ENCODE measurements around the gene MAP7D2.

Gene MAP7D2

GRCh38 chrX:19956923-19957322, 159.8 kb downstream of the MAP7D2 start:
- Histone ChIP-seq H3K36me3 (ENCODE audit: insufficient read depth, low read length) (0 out of 2 replicates have a peak, but pooled peaks cover 6% of the 10 kb centered on the region), H3K4me1 (ENCODE audit: insufficient read depth, low read length) (no peaks in the 10 kb centered on the region), H3K27me3 (ENCODE audit: insufficient read depth, low read length, poor library complexity) (no peaks in the 10 kb centered on the region), H4K20me1 (ENCODE audit: insufficient read depth, low read length) (no peaks in the 10 kb centered on the region), H2AFZ (ENCODE audit: low read depth, low read length) (no peak overlapping the region), H3K4me2 (ENCODE audit: insufficient read depth, low read length) (no peak overlapping the region), H3K9me3 (ENCODE audit: insufficient read depth, low read length, severe bottlenecking) (no peaks in the 10 kb centered on the region), H3K27ac (ENCODE audit: low read length) (no peak overlapping the region), H3K79me2 (ENCODE audit: insufficient read depth, low read length) (no peaks in the 10 kb centered on the region), H3K4me3 (ENCODE audit: low read depth in 1 of 2, low read length in 2 of 2) (no peak overlapping the region), H3K9ac (ENCODE audit: low read depth, low read length) (no peak overlapping the region)
- TF ChIP-seq CTCF (IDR thresholded peaks at IDR 0.05; ENCODE audit: borderline replicate concordance, extremely low read depth, low read length, poor library complexity, severe bottlenecking), result no peak
- TF ChIP-seq EZH2 (IDR thresholded peaks at IDR 0.05; ENCODE audit: borderline replicate concordance, low read depth, low read length, severe bottlenecking), result no peak
- ATAC-seq (ENCODE audit: insufficient read depth, low read depth), result no peak
- no peak for DNase-seq

Measured in DND-41 (cell line).